RWPE2 (cell line): ENCODE measurements around the gene PRRC1.

Experiments
- ATAC-seq: fragments of 200-7000 bp; cut with Tn5 transposase; 3 replicates; pipeline ENCODE4 v1.9.1; 2021; ENCODE audit warnings: low read depth
- DNase-seq: peaks from one replicate; pipeline ENCODE4 v3.0.0-alpha.2; 2020; ENCODE audit warnings: low spot score
- H3K27ac ChIP-seq: fragments of 450-650 bp; 2 replicates; pipeline ENCODE4 v1.5.1; 2017; ENCODE audit warnings: mild to moderate bottlenecking; ENCODE audit not compliant: poor library complexity, severe bottlenecking
- H3K27me3 ChIP-seq: fragments of 250-450 bp; sonication (Bioruptor Pico); 2 replicates; pipeline ENCODE4 v1.5.1; 2021; ENCODE audit warnings: mild to moderate bottlenecking, moderate library complexity; ENCODE audit not compliant: insufficient read depth, poor library complexity, severe bottlenecking
- H3K36me3 ChIP-seq: fragments of 250-450 bp; sonication (Bioruptor Pico); 2 replicates; pipeline ENCODE4 v1.5.1; 2020; ENCODE audit warnings: low read depth, mild to moderate bottlenecking, moderate library complexity
- H3K4me1 ChIP-seq: fragments of 250-450 bp; sonication (Bioruptor Pico); 2 replicates; pipeline ENCODE4 v1.5.1; 2021; ENCODE audit warnings: mild to moderate bottlenecking, moderate library complexity; ENCODE audit not compliant: insufficient read depth, poor library complexity, severe bottlenecking
- H3K4me3 ChIP-seq: fragments of 250-450 bp; sonication (Bioruptor Pico); 2 replicates; pipeline ENCODE4 v1.5.1; 2021; ENCODE audit warnings: mild to moderate bottlenecking, moderate library complexity; ENCODE audit not compliant: severe bottlenecking
- H3K9me3 ChIP-seq: fragments of 250-450 bp; sonication (Bioruptor Pico); 2 replicates; pipeline ENCODE4 v1.5.1; 2021; ENCODE audit warnings: mild to moderate bottlenecking, moderate library complexity; ENCODE audit not compliant: severe bottlenecking
- TF ChIP-seq, protein P1 (sequence below): fragments of 450-650 bp; IDR thresholded peaks from one replicate; pipeline ENCODE4 v1.5.1; 2017; ENCODE audit warnings: mild to moderate bottlenecking, moderate library complexity; ENCODE audit not compliant: poor library complexity, severe bottlenecking

The PRRC1 gene

DNA sequence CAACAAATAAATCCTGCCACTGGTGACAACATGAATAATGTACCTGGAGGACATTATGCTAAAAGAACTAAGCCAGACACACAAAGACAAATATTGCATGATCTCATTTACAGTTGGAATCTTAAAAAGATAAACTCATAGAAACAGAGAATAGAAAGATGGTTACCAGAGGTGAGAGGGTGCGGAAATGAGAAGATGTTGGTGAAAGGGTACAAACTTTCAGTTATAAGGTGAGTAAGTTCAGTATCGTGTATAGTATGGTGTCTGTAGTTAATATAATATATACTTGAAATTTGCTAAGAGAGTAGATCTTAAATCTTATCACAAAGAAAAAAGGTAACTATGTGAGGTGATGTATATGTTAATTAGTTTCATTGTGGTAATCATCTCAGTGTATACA lies 63.3 kb downstream of the PRRC1 start:
- DNase-seq (no peak), ATAC-seq (no peak)
- Histone ChIP-seq H3K9me3 (no peaks in the 10 kb centered on the region), H3K27ac (no peak overlapping the region), H3K36me3 (no peaks in the 10 kb centered on the region), H3K4me1 (no peaks in the 10 kb centered on the region), H3K4me3 (no peak overlapping the region), H3K27me3 (no peaks in the 10 kb centered on the region)
- TF ChIP-seq, protein P1, sequence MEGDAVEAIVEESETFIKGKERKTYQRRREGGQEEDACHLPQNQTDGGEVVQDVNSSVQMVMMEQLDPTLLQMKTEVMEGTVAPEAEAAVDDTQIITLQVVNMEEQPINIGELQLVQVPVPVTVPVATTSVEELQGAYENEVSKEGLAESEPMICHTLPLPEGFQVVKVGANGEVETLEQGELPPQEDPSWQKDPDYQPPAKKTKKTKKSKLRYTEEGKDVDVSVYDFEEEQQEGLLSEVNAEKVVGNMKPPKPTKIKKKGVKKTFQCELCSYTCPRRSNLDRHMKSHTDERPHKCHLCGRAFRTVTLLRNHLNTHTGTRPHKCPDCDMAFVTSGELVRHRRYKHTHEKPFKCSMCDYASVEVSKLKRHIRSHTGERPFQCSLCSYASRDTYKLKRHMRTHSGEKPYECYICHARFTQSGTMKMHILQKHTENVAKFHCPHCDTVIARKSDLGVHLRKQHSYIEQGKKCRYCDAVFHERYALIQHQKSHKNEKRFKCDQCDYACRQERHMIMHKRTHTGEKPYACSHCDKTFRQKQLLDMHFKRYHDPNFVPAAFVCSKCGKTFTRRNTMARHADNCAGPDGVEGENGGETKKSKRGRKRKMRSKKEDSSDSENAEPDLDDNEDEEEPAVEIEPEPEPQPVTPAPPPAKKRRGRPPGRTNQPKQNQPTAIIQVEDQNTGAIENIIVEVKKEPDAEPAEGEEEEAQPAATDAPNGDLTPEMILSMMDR: no peak

DNA sequence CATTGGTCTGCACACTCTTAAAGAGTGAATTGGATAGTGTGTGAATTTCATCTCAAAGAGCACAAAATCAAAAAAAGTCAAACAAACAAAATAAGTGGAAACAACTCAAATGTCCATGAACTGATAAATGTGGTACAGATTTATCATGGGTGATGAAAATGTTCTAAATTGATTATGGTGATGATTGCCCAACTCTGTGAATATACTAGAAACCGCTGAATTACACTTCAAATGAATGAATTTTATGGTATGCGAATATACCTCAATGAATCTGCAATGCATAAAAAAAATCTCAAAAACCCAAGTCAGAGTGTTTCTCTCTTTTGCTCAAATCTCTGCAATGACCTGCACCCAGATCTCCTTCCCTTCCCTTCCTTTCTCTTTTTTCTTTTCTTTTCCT lies 64.0 kb downstream of the PRRC1 start:
- H3K27ac ChIP-seq: no peak overlapping the region
- TF ChIP-seq, protein P1: no peak
- H3K4me1 ChIP-seq: no peaks in the 10 kb centered on the region
- no peak for DNase-seq
- no peaks in the 10 kb centered on the region for H3K9me3 ChIP-seq
- H3K36me3 ChIP-seq: no peaks in the 10 kb centered on the region
- H3K27me3 ChIP-seq: no peaks in the 10 kb centered on the region
- ATAC-seq: no peak
- no peak overlapping the region for H3K4me3 ChIP-seq

DNA sequence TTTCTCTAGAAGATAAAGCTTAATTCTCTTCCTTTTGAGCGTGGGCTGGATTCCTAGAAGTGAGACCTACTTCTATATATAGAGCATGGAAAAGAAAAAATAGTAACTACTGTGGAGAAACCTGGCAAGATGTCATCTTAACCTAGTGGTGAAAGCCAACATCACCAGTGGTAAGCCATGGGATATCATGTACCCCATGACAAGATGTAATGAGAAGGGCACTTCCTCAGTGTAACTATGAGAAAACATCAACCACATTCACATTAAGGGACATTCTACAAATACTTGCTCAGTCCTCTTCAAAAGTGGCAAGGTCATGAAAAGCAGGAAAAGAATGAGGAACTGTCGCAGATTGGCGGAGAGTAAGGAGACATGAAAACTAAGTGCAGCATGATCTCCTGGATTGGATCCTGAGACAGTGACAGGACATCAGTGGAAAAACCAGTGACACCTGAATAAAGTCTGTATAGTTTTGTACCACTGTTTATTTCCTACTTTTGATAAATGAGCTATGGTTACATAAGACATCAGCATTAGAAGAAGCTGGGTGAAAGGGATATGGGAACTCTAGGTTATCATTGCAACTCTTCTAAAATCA lies 65.4 kb downstream of the PRRC1 start:
- Histone ChIP-seq H3K36me3 (no peaks in the 10 kb centered on the region), H3K4me1 (no peaks in the 10 kb centered on the region), H3K9me3 (no peaks in the 10 kb centered on the region), H3K4me3 (no peak overlapping the region), H3K27me3 (no peaks in the 10 kb centered on the region), H3K27ac (no peak overlapping the region)
- no peak for DNase-seq
- ATAC-seq: no peak
- TF ChIP-seq, protein P1: no peak

DNA sequence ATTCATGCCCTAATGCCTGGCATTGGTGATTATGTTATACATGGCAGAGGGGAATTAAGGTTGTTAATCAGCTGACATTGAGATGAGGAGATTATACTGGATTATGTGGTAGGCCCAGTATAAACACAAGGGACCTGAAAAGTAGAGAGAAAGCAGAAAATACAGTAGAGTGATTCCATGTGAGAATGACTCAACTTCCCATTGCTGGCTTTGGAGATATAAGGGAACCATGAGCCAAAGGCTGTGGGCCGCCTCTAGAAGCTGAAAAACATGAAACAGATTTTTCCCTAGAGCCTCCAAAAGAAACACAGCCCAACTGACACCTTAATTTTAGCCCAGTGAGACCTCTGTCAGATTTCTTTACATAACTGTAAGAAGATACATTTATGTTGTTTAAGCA lies 66.4 kb downstream of the PRRC1 start:
- Histone ChIP-seq H3K4me3 (no peak overlapping the region), H3K9me3 (no peaks in the 10 kb centered on the region), H3K4me1 (no peaks in the 10 kb centered on the region), H3K27me3 (no peaks in the 10 kb centered on the region), H3K36me3 (no peaks in the 10 kb centered on the region), H3K27ac (no peak overlapping the region)
- TF ChIP-seq, protein P1: no peak
- DNase-seq: no peak
- ATAC-seq: no peak

DNA sequence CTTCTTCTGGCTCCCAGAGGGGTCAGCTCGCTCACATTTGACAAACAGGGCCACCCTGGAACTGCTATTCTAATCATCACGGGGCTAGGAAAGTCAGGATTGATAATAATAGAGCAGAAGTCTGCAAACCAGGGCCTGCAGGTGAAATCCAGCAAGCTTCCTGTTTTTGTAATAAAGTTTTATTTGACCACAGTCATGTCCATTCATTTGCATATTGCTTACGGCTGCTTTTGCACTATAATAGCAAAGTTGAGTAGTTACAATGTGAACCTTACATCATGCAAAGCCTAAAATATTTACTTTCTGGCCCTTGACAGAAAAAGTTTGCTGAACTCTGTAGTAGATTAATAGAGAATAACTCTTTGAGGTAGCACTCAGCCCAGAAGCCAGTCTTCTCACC lies 68.2 kb downstream of the PRRC1 start:
- Histone ChIP-seq H3K36me3 (no peaks in the 10 kb centered on the region), H3K4me3 (no peak overlapping the region), H3K27ac (no peak overlapping the region), H3K27me3 (no peaks in the 10 kb centered on the region), H3K4me1 (no peaks in the 10 kb centered on the region), H3K9me3 (no peaks in the 10 kb centered on the region)
- no peak for DNase-seq
- ATAC-seq: no peak
- TF ChIP-seq, protein P1: no peak
